NB4 (cell line): ENCODE results near the gene NAALADL2.

Experiments
- CTCF ChIP-seq: IDR thresholded peaks from one replicate; pipeline ENCODE4 v1.5.1; 2012; ENCODE audit warnings: low read depth, low read length
- POLR2A ChIP-seq: IDR thresholded peaks from 2 replicates; pipeline ENCODE4 v1.6.1; 2011; ENCODE audit warnings: mild to moderate bottlenecking; ENCODE audit not compliant: insufficient read length; ENCODE audit errors: extremely low read depth
- TF ChIP-seq, protein P1 (sequence below): IDR thresholded peaks from 2 replicates; pipeline ENCODE4 v1.6.1; 2011; ENCODE audit warnings: low read depth, low read length

DNA sequence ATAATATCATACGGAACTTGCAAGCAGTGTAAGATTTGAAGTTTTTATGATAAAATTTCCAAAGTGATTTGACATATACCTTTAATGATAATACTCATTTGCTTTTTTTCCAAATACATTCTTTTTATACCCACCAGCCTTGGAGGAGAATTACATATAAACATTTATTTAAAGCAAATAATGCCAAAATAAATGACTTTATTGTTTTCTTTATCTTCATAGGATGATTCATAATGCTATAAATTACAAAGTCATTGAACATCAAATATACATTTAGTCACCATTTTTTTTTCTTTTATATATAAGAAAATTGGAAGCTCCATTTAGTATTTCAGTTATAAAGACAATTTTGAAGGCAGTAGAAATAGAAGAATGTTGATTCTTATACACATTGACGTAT lies 450.9 kb downstream of the NAALADL2 start:
- TF ChIP-seq CTCF (no peak), POLR2A (no peak)
- TF ChIP-seq, protein P1, sequence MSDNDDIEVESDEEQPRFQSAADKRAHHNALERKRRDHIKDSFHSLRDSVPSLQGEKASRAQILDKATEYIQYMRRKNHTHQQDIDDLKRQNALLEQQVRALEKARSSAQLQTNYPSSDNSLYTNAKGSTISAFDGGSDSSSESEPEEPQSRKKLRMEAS, result no peak
